Common myeloid progenitor, CD34-positive (primary cell): ENCODE measurements around the gene ATXN1.
A peak's percentile ranks its signal among the peaks of the same experiment; 100 is the strongest.
"Not testable (repeated sequence)": the region's sequence is repeated elsewhere in the genome, so short reads cannot be mapped to it uniquely, and the experiment has no call there.

Source experiments
- CTCF ChIA-PET: fragments of 350-600 bp; sonication (Branson Sonifier 250); formaldehyde crosslinking; loops from one replicate; lab custom pipeline; 2021; ENCODE audit warnings: antibody characterized with exemption; lab: Charles Lee
- POLR2A ChIA-PET: fragments of 350-600 bp; sonication (Branson Sonifier 250); formaldehyde crosslinking; loops from one replicate; lab custom pipeline; 2021; ENCODE audit warnings: antibody characterized with exemption; lab: Charles Lee
- DNase-seq, 3 donors: peaks; one replicate each; pipeline versions ENCODE4 v3.0.0 to v3.0.0-alpha.2; 2013
- H3K27ac ChIP-seq, 2 experiments: 1 replicate in 1 of 2; 2 replicates in 1 of 2; pipeline ENCODE4 v1.7.0; 2013; ENCODE audit warnings: inconsistent platforms in 2 of 2, low read length in 2 of 2, mild to moderate bottlenecking in 2 of 2, low read depth in 1 of 2, moderate library complexity in 1 of 2; ENCODE audit not compliant: severe bottlenecking in 2 of 2, insufficient read depth in 1 of 2, poor library complexity in 1 of 2
- H3K27me3 ChIP-seq, 5 experiments: replicated peaks in 2 of 5; 1 replicate in 3 of 5; 2 replicates in 2 of 5; pipeline versions ENCODE4 v1.6.1 to v1.7.0; 2013; ENCODE audit warnings: low read length in 4 of 5, mild to moderate bottlenecking in 2 of 5, moderate library complexity in 2 of 5, inconsistent platforms in 1 of 5; ENCODE audit not compliant: insufficient read depth in 5 of 5, control insufficient read depth in 4 of 5
- H3K36me3 ChIP-seq, 4 experiments: 1 replicate in 2 of 4; 2 replicates in 2 of 4; pipeline versions ENCODE4 v1.6.1 to v1.7.0; 2013; ENCODE audit warnings: low read length in 3 of 4, control low read depth in 1 of 4, mild to moderate bottlenecking in 1 of 4; ENCODE audit not compliant: control insufficient read depth in 4 of 4, insufficient read depth in 4 of 4
- H3K4me1 ChIP-seq, 4 experiments: 1 replicate in 3 of 4; 2 replicates in 1 of 4; pipeline versions ENCODE4 v1.6.1 to v1.7.1; 2013; ENCODE audit warnings: low read length in 3 of 4, mild to moderate bottlenecking in 3 of 4, control low read depth in 1 of 4, inconsistent platforms in 1 of 4, moderate library complexity in 1 of 4; ENCODE audit not compliant: control insufficient read depth in 4 of 4, insufficient read depth in 4 of 4; ENCODE audit errors: control extremely low read depth in 1 of 4
- H3K4me3 ChIP-seq, 7 experiments: 1 replicate in 4 of 7; 2 replicates in 3 of 7; pipeline versions ENCODE4 v1.5.1 to v1.7.0; 2013; ENCODE audit warnings: mild to moderate bottlenecking in 7 of 7, low read length in 6 of 7, moderate library complexity in 6 of 7, inconsistent platforms in 2 of 7, low read depth in 2 of 7, control low read depth in 1 of 7; ENCODE audit not compliant: insufficient read depth in 4 of 7, control insufficient read depth in 1 of 7; ENCODE audit errors: extremely low read depth in 1 of 7
- H3K9me3 ChIP-seq, 5 experiments: 1 replicate in 4 of 5; 2 replicates in 1 of 5; pipeline versions ENCODE4 v1.6.1 to v1.7.1; 2013; ENCODE audit warnings: low read length in 4 of 5, mild to moderate bottlenecking in 2 of 5, inconsistent platforms in 1 of 5, low read depth in 1 of 5, moderate library complexity in 1 of 5; ENCODE audit not compliant: control insufficient read depth in 4 of 5, insufficient read depth in 2 of 5; ENCODE audit errors: control extremely low read depth in 1 of 5
- WGBS: methylation state at CpG from one replicate; pipeline ENCODE4 v1.1.5; 2013; ENCODE audit not compliant: insufficient coverage; 5-methylcytosine and 5-hydroxymethylcytosine counted together

ATXN1 gene

DNA sequence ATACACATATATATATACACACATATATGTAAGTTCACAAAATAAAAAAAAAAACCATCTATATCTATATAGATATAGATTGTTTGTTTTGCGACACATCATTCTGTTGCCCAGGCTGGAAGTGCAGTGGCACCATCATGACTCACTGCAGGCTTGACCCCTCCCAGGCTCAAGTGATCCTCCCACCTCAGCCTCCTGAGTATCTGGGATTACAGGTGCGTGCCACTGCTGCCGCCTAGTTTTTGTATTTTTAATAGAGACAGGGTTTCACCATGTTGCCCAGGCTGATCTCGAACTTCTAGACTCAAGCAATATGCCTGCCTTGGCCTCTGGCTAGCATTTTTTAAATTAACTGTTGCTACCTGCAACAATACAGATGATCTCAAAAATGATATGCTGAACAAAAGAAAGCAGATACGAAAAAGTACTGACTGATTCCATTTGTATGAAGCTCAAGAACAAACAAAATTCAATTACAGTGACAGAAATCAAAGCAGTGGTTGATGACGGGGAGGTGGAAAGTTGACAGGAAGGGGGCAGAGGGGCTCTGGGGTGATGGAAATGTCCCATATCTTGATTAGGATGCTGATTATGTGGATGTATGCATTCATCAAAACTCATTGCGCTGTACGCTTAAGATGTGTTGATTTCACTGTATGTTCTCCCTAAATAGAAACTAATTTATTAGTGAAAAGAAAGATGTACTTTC lies 49.6 kb downstream of the ATXN1 start:
- Histone ChIP-seq H3K9me3 (no peaks in the 10 kb centered on the region), H3K27me3 (no peaks in the 10 kb centered on the region), H3K36me3 (peaks cover 0 to 2% (median 0%) of the 10 kb centered on the region in 4 experiments), H3K27ac (peak overlapping the region; percentile 74 to 84), H3K4me3 (peak overlapping the region in 4 of 7 experiments; percentile 45 to 72 (median 58)), H3K4me1 (peaks cover 27 to 38% (median 33%) of the 10 kb centered on the region in 4 experiments)
- no peak for DNase-seq
- CTCF ChIA-PET: interaction anchor here (1.4 to 2.3 kb wide), 2 partner anchors 11 to 30 kb away, joined by 6 to 7 read pairs; no protein-coding TSS in a partner anchor
- 90% methylated on average over 4 of the region's 8 CpGs for WGBS
- POLR2A ChIA-PET: no interaction called here

DNA sequence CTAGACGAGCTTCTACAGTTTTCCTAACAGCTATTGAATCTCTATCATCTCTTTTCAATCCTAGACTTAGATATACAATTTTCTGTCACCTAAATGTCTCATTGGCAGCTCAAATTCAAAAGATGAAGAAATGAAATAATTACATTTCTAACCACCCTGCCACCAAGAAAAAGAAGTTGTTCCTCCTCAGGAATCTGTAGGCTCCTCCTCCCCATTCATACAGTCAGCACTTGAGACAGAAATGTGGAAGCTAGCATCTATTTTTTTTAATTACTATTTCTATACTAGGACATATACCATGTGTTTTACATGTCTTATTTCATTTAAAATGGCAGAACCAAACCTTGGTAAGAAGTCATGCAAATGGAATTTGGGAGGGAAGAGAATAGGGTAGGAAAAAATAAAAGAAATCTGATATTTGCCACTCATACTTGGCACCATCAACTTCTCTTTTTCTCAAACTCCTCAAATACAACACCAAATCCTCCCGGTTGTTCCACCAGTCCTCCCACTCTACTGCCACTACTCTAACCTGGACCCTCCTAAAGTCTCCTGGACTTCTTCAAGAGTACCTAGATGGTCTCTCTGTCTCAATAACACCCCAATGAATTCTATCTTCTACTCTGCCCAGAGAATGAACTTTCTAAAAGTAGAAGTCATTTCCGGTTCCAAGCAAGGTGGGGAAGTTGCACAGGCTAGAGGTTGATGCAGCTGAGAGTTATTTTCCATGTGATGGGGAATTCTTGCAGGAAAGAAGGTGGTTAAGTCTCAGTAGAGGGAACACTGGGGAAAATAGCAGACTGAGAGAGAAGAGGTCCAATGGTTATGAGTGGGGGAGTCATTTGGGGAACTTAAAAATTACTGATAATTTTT lies 54.1 kb downstream of the ATXN1 start:
- 33% methylated on average over 3 of the region's 3 CpGs for WGBS
- Histone ChIP-seq H3K27ac (no peak overlapping the region), H3K4me3 (peak overlapping the region in 2 of 7 experiments; percentile 54 to 57), H3K36me3 (no peaks in the 10 kb centered on the region), H3K9me3 (no peaks in the 10 kb centered on the region), H3K27me3 (no peaks in the 10 kb centered on the region), H3K4me1 (peaks cover 28 to 53% (median 40%) of the 10 kb centered on the region in 4 experiments)
- POLR2A ChIA-PET: interaction anchor here (0.7 to 1.0 kb wide), 2 partner anchors 26 to 278 kb away, joined by 3 read pairs; no protein-coding TSS in a partner anchor
- DNase-seq: peak in 1 of 3 donors; percentile 47
- CTCF ChIA-PET: interaction anchor here (0.7 to 1.4 kb wide), 2 partner anchors 9 to 10 kb away, joined by 3 read pairs; no protein-coding TSS in a partner anchor

DNA sequence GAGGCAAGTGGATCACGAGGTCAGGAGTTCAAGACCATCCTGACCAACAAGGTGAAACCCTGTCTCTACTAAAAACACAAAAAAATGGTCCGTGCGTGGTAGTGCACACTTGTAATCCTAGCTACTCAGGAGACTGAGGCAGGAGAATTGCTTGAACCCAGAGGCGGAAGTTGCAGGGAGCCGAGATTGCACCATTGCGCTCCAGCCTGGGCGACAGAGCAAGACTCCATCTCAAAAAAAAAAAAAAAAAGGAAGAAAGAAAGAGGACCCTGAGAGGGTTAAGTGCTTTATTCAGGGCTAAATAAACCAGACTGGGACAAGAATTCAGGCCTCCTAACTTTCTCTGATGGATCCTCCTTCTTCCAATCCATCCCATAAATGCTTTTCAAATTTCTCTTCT lies 54.8 kb downstream of the ATXN1 start:
- ChIA-PET CTCF (interaction anchor here (0.7 to 1.4 kb wide), 2 partner anchors 10 to 11 kb away, joined by 3 read pairs; no protein-coding TSS in a partner anchor), POLR2A (interaction anchor here (0.7 to 1.0 kb wide), 2 partner anchors 12 to 26 kb away, joined by 3 to 4 read pairs; no protein-coding TSS in a partner anchor)
- WGBS: 81% methylated on average over 7 of the region's 7 CpGs
- H3K4me1 ChIP-seq: peaks cover 21 to 46% (median 34%) of the 10 kb centered on the region in 4 experiments
- H3K36me3 ChIP-seq, H3K9me3 ChIP-seq, H3K4me3 ChIP-seq, H3K27ac ChIP-seq, DNase-seq, H3K27me3 ChIP-seq: not testable (repeated sequence)

GRCh38 chr6:16706029-16706428 lies 55.2 kb downstream of the ATXN1 start:
- WGBS: 100% methylated on average over 1 of the region's 4 CpGs
- POLR2A ChIA-PET: interaction anchor here (0.7 kb wide), 1 partner anchor 11 kb away, joined by 4 read pairs; no protein-coding TSS in a partner anchor
- Histone ChIP-seq H3K9me3 (no peaks in the 10 kb centered on the region), H3K27me3 (no peaks in the 10 kb centered on the region), H3K4me3 (no peak overlapping the region), H3K36me3 (no peaks in the 10 kb centered on the region), H3K4me1 (peaks cover 21 to 49% (median 36%) of the 10 kb centered on the region in 4 experiments), H3K27ac (no peak overlapping the region)
- CTCF ChIA-PET: no interaction called here
- no peak for DNase-seq

DNA sequence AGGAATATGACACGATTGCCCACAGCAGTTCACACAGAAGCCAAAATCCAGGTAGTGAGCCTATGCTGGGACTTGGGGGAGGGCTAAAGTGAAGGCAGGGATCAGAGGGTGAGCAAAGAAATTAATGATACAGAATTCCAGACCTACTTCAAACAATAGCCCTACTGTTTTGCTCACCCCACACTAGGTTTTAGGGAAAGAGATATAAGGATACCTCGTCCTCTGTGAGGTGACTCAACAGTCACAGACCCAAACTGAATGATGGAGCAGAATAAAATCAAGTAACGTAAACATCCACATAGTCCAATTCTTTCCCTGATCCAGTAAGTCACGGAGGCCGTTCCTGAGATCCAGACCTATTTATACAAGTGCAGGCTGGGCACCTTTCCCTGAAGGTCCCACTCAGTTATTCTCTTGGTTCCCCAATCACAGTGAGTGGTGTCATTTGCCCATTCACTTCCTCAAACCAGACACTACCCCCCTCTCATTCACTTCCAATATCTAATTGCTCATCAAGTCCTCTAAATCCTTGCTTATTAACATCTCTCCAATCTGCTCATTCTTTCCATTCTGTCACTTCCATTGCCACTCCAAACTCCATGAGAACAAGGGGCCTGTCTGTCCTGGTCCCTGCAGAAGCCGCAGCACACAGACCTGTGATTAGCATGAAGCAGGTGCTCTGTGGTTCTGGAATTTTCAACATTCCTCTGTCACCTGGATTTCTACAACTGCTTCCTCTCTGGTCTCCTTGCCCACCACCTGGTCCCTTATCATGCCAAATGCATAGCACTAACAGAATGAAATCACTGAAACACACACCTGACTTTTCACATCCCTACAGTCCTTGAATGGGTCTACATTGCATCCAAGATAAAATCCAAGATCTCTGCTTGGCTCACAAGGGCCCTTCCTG lies 55.9 kb downstream of the ATXN1 start:
- no peaks in the 10 kb centered on the region for H3K27me3 ChIP-seq
- ChIA-PET POLR2A (no interaction called here), CTCF (no interaction called here)
- peak in 2 of 3 donors; percentile 70 to 76 for DNase-seq
- no peaks in the 10 kb centered on the region for H3K36me3 ChIP-seq
- H3K27ac ChIP-seq: no peak overlapping the region
- H3K9me3 ChIP-seq: no peaks in the 10 kb centered on the region
- 92% methylated on average over 4 of the region's 6 CpGs for WGBS
- H3K4me1 ChIP-seq: peaks cover 21 to 56% (median 42%) of the 10 kb centered on the region in 4 experiments
- peak overlapping the region in 2 of 7 experiments; percentile 65 to 74 for H3K4me3 ChIP-seq

GRCh38 chr6:16704401-16705045 lies 56.7 kb downstream of the ATXN1 start:
- ChIA-PET POLR2A (no interaction called here), CTCF (interaction anchor here (0.9 to 1.0 kb wide), 2 partner anchors 8 to 54 kb away, joined by 3 to 5 read pairs; no protein-coding TSS in a partner anchor)
- H3K4me3 ChIP-seq: peak overlapping the region in 6 of 7 experiments; percentile 20 to 74 (median 44)
- H3K36me3 ChIP-seq: no peaks in the 10 kb centered on the region
- H3K4me1 ChIP-seq: peaks cover 28 to 64% (median 50%) of the 10 kb centered on the region in 4 experiments
- peak in 2 of 3 donors; percentile 56 to 67 for DNase-seq
- H3K9me3 ChIP-seq: no peaks in the 10 kb centered on the region
- 10% methylated on average over 8 of the region's 10 CpGs for WGBS
- no peak overlapping the region for H3K27ac ChIP-seq
- no peaks in the 10 kb centered on the region for H3K27me3 ChIP-seq
